LNCaP clone FGC (cell line): ENCODE data around the gene TMEM132D.

Experiments used
- DNase-seq: peaks from one replicate; pipeline ENCODE4 v3.0.0-alpha.2; 2011; ENCODE audit warnings: low read depth
- H3K4me3 ChIP-seq: 2 replicates; pipeline ENCODE4 v1.5.1; 2011; ENCODE audit warnings: mild to moderate bottlenecking, low read depth, low read length, control low read depth
- CTCF ChIP-seq: IDR thresholded peaks from 2 replicates; pipeline ENCODE4 v1.5.1; 2012; ENCODE audit warnings: mild to moderate bottlenecking; ENCODE audit not compliant: control insufficient read depth, insufficient read depth; ENCODE audit errors: extremely low read depth

TMEM132D gene

GRCh38 chr12:129394177-129394825, 509.5 kb downstream of the TMEM132D start:
- no peak for TF ChIP-seq CTCF
- no peak overlapping the region for H3K4me3 ChIP-seq
- no peak for DNase-seq

GRCh38 chr12:129393357-129393937, 510.4 kb downstream of the TMEM132D start:
- TF ChIP-seq CTCF, result no peak
- no peak for DNase-seq
- H3K4me3 ChIP-seq, result no peak overlapping the region

GRCh38 chr12:129385637-129385990, 518.2 kb downstream of the TMEM132D start:
- TF ChIP-seq CTCF, result no peak
- no peak overlapping the region for H3K4me3 ChIP-seq
- no peak for DNase-seq

- no peak for TF ChIP-seq CTCF
- no peak for DNase-seq
- no peak overlapping the region for H3K4me3 ChIP-seq
Observed at GRCh38 chr12:129383956-129384355, 519.9 kb downstream of the TMEM132D start.

GRCh38 chr12:129381715-129382114, 522.1 kb downstream of the TMEM132D start:
- no peak for TF ChIP-seq CTCF
- DNase-seq, result no peak
- H3K4me3 ChIP-seq, result no peak overlapping the region

- H3K4me3 ChIP-seq, result no peak overlapping the region
- no peak for TF ChIP-seq CTCF
Observed at GRCh38 chr12:129379076-129379804, 524.6 kb downstream of the TMEM132D start.

More at GRCh38 chr12:129379076-129379804, 524.6 kb downstream of the TMEM132D start:
- no peak for DNase-seq
